GM12892 (cell line): ENCODE data around the gene MTX1.

Source experiments
- DNase-seq: peaks from one replicate; pipeline ENCODE4 v3.0.0; 2011; ENCODE audit not compliant: insufficient read length
- FAIRE-seq: peaks from 2 replicates; lab custom pipeline; 2011; peaks lifted over from hg19 to GRCh38; lab: Jason Lieb, UNC
- POLR2A ChIP-seq: IDR thresholded peaks from 2 replicates; pipeline ENCODE4 v1.6.1; 2011; ENCODE audit warnings: low read depth, low read length, control low read depth
- POLR2AphosphoS5 ChIP-seq: IDR thresholded peaks from 2 replicates; pipeline ENCODE4 v1.6.1; 2011; ENCODE audit warnings: low read depth, low read length, control low read depth
- TAF1 ChIP-seq: IDR thresholded peaks from 2 replicates; pipeline ENCODE4 v1.6.1; 2011; ENCODE audit warnings: low read depth, mild to moderate bottlenecking, control low read depth, low read length, borderline replicate concordance

MTX1 gene

DNA sequence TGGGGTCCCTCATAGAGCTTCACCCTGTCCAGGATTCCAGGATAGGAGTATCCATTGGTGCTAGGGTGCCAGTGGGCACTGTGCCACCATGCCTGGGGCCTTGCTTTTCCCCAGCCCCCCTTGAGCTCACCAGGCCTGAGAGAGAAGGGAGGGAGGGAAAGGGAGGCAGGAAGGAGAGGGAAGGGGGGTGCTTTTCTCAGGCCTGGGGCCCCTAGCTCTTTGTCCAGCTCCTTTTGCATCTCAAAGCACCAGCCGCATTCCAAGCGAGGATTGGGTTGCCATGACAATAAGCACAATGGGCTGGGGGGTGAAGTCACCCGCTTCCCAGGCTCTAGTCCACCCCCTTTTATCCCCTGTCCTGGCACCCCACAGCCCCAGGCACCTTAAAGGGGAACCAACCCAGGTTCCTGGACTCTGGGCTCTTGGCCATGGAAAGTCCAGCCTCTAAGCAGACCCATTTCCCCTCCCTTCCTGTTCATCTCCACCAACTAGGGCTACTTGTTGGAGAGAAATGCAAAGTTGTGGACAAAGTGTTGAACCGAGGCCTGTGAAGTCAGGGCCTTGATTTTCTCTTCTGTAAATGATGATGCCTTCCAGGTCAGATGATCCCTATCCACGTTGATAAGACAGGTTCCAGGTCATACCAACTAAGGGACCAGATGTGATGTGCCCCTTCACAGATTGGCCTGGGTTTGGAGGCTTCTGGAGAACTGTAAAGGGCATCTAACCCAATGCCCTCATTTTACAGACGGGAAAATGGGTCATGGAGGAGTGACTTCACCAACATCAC is 12.2 kb upstream of the MTX1 start:
- DNase-seq (no peak), FAIRE-seq (no peak)
- TF ChIP-seq POLR2A (no peak), TAF1 (no peak), POLR2AphosphoS5 (no peak)

DNA sequence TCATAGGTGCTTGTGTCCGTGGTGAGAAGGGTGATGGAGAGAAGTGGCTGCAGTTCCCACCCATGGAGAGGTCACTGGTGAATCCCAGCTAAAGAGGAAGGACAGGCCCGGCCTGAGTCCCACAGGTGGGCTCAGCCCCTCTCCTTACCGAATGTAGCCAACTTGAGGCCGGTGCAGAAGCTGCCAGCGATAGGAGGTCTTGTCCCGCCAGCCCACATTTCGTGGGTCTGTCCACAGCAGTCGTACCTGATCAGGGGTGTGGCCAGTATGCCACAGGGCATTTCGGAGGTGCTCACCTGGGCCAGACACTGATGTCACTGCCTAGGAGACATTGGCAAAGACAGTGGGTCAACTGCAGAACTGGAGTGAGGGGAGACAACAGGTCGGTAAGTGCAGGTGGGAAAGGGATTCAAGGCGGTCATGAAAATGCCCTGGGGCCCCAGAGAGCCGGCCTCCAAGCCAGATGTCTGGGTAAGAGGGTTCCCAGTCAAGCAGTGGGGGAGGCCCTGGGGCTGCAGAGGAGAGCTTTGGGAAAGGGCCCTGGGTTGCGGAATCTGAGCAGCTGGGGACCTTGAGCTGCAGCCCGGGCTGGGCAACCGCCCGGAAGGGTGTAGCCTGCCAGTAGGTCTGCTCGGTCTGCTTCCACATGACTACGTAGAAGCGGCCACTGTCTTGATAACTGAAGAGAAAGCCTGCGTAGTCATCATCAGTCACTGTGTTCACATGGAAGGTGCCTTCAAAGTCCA is 11.4 kb upstream of the MTX1 start:
- no peak for TF ChIP-seq POLR2AphosphoS5
- DNase-seq (no peak), FAIRE-seq (no peak)

DNA sequence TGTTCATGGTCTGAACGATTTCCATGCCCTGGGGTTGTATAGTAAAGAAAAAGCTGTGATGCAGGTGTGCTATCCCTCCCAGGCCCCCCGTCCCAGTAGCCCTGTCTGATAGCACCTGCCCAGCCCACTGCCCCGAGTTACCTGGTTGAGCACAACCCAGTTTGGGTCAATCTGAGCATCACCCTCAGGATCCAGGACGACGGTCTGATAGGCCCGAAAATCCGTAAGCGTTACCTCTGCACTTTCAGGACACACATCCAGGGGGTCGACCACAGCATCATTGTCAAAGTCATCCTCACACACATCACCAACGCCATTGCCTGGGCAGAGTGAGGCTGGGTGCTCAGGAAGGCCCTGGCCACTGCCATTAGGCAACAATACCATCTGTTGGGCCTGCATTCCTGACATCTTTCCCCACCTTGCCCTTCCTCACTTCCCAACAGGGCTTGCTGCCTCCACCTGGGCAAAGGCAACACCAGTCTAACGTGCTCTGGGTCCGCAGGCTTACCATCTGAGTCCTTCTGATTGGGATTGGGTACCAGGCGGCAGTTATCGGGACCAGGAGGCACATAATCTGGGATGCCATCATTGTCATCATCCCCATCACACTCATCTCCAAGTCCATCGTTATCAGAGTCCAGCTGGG is 10.5 kb upstream of the MTX1 start:
- FAIRE-seq (no peak), DNase-seq (no peak)
- TF ChIP-seq TAF1 (no peak), POLR2AphosphoS5 (no peak), POLR2A (no peak)

DNA sequence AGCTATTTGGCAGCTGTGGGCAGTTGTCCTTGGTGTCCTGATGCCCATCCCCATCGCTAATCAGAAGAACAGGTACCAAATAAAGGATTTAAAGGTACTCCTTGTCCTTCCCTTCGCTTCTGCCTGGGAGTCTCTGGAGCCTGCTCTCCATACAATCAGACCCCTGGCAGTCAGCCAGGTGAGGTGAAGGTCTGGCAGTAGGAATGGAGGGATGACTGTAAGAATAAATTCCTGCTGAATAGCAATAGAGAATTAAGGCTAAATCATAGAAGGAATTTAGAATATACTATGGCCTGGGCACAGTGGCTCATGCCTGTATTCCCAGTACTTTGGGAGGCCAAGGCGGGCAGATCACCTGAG is 10.0 kb upstream of the MTX1 start:
- no peak for FAIRE-seq
- TF ChIP-seq POLR2A = no peak
- TF ChIP-seq TAF1 = no peak
- TF ChIP-seq POLR2AphosphoS5 = no peak
- DNase-seq = no peak

DNA sequence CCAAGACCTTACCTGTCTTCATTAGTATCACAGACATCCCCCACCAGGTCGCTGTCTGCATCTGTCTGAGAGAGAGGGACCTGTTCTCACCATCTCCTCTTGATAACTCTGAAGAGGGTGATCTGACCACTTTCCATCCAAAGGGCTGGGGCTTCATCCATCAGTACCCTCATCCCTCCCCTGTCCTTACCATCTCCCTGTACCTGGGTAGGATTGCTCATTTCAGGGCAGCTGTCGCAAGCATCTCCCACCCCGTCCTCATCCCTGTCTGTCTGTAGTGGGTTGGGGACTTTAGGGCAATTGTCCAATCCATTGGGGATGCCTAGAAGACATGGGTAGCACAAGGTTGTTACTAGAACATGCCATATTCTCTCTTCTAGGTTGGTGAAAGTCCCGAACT is 8.7 kb upstream of the MTX1 start:
- DNase-seq (no peak), FAIRE-seq (no peak)
- TF ChIP-seq POLR2AphosphoS5 (no peak), POLR2A (no peak), TAF1 (no peak)

DNA sequence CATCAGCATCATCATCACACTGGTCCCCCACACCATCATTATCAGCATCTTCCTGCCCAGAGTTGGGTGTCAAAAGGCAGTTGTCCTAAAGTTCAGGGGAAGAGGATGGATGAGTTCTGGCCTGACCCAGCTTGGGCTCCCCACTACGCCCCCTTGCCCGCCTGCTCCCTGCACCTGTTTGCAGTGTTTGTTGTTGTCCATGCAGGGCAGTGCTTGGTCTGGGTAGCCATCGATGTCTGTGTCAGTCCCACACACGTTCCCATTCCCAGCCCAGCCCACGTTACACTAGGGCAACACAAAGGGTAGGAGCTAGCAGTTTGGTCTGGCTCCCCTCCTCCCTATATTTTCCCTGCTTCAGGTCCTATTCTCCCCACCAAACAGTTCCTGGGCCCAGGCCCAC is 7.6 kb upstream of the MTX1 start:
- TF ChIP-seq POLR2A (no peak), TAF1 (no peak), POLR2AphosphoS5 (no peak)
- FAIRE-seq (no peak), DNase-seq (no peak)

DNA sequence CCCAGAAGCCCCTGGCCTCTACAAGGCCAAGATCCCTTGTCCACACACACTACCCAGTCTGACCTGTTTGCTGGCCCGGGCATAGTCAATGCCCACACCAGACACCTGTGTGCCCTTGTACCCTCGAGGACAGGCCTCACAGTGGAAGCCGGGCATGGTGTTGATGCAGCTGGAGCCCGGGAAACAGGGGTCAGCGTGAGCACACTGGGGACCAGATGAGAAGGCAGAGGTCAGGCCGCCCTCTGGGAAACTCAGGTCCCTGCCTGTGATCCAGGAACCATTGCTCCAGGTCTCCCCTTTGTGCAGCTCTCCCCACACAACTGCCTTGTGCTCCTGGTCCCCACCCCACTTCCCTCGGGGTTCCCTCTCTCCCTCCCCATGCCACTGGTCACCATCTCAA is 6.3 kb upstream of the MTX1 start:
- TF ChIP-seq POLR2AphosphoS5 (no peak), POLR2A (no peak), TAF1 (no peak)
- DNase-seq (no peak), FAIRE-seq (no peak)

DNA sequence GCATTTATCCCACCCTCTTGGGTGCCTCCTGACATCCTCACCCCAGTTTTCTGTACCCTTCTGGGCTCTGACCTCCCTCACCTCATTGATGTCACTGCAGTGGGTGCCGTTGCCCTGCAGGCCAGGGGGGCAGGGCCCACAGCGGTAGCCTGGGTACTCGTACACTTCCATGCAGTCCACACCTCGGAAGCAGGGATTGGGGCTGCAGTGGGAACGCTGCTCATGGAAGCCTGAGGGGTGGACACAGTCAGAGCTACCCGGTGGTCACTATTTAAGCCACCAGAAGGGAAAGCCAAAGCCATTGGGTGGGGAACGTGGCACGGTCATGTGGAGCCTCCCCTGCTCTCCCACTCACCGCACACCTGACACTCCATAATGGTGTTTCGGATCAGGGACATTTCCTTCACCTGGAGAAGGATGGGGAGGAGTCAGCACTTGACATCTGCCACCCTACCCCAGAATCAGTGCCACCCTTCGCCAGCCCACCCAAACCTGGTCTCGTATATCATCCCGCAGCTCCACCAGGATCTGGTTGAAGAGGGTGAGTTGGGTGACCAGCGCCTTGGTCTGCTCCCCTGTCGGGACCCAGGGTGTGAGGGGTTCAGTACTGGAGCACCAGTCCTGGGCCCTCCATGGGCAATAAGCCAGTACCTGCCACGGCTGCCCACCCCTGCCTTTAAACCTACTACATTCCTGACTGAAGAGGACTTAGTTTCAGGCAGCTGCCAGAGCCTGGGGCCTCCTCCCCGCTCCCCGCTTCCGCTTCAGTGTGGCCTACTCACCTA is 5.6 kb upstream of the MTX1 start:
- TF ChIP-seq POLR2AphosphoS5 (no peak), TAF1 (no peak), POLR2A (no peak)
- no peak for DNase-seq
- no peak for FAIRE-seq

DNA sequence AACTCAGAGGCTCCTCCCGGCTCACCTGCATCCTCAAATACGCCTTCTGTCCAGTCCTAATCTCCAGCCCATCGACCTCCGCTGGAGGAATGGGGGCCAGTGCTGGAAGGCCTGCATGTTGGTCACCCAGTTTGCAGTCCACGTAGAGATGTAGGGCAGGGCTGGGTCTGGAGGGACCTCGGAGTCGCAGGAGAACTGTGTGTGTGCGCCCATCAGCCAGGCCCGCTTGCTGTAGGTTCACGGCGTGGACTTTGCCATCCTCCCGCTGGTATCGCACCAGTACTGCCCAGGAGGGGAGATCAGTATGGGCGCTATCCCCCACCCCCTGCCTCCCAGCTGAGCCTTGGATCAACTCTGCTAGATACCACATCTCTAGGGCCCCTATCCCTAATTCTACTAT is 3.5 kb upstream of the MTX1 start:
- TF ChIP-seq POLR2A = no peak
- TF ChIP-seq POLR2AphosphoS5 = no peak
- no peak for TF ChIP-seq TAF1
- DNase-seq (no peak), FAIRE-seq (no peak)

DNA sequence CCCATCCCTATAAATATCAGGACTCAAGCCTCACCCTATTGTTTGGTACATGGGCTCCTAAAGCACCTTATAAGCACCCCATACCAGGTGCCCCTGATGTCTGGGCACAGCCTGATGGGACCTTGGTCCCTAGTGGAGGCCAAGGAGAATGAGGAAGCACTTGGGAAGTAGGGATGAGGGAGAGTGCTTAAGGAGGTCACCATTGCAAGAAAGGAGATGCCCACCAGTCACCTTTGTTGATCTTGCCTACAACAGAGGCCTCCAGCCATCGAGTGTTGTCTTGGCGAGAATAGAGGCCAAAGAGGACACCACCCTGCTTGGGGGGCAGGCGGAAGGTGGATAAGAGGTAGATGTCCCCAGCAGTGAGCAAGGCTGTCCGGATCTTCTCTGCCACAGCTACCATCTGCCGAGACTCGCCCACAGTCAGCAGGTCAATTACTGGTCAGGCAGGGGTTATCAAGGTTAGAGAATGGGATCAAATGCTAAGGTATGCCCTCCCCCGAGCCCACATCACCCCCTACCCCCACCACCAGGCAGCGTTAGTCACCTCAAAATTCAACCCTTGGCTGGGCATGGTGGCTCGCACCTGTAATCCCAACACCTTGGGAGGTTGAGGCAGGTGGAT is 2.4 kb upstream of the MTX1 start:
- TF ChIP-seq POLR2AphosphoS5 (no peak), TAF1 (no peak), POLR2A (no peak)

DNA sequence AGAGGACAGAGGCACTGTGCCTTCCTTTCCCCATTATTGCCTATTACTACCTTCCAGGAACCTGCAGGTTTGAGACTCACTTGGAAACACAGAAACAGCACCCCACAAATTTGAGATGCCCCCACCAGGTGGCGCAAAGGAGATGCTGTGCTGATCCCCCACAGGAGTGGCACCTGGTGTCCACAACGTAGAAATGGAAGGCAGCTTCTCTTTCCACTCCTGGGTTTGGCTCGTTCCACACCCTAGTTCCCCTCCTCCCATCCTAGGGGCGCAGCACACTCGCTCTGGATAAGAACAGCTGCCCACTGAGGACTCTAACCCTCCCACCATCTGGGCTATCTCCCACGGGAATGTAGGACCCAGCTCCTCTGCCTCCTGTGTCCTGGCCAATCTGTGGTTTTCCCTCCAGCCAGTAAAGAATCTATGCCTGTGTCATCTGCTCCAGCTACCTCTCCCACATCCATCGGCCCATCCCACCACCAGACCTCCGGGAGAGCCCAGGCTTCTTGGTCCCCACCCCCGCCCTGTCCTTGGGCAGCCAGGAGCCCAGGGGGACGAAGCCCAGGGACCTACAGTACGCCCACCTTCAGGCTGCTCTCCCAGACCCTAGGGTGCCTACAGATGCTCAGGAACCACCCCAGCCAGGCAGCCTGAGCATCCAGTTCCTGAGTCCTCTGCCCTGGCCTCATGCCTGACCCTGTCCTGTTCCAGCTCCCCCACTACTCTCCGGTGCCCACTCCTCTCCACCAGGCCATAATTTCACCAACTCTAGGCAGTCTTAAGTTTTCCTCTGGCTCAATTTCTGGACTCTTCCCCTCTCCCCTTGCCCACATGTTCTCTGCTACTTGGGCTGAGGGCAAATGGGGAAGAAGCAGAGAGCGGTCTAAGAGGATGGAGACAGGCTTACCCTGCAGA is 1.3 kb upstream of the MTX1 start:
- DNase-seq (peak; percentile 79), FAIRE-seq (peak; percentile 85)
- TF ChIP-seq POLR2A (no peak), POLR2AphosphoS5 (no peak), TAF1 (no peak)

More for the DNA sequence above, 2.4 kb upstream of the MTX1 start:
- no peak for FAIRE-seq
- no peak for DNase-seq
